Neural progenitor cell (in vitro differentiated cells): Measurements from ENCODE around the gene AMD1.

Source experiments
- EZH2phosphoT487 ChIP-seq: fragments of 200-600 bp; sonication (generic); IDR thresholded peaks from 2 replicates; pipeline ENCODE4 v1.6.1; 2017; ENCODE audit warnings: antibody characterized with exemption
- TF ChIP-seq, protein P1 (sequence below): fragments of 200-600 bp; sonication (generic); IDR thresholded peaks from 2 replicates; pipeline ENCODE4 v1.5.1; 2017; ENCODE audit warnings: antibody characterized with exemption, mild to moderate bottlenecking

DNA sequence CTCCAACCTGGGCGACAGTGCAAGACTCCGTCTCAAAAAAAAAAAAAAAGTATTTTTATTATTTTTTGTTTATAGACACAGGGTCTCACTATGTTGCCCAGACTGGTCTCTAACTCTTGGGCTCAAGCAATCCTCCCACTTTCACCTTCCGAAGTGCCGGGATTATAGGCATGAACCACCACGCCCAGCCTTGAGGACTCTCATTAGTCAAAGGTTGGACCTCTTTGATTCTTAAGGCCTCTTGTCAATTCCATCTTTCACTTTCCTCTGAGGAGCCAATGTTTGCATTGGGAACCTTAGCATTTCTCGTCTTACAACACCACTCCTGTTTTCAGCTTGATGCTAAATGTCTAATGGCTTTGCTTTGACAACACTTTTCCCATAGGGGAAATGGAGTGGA, 43.2 kb upstream of the AMD1 start:
- no peak for TF ChIP-seq EZH2phosphoT487
- TF ChIP-seq, protein P1, sequence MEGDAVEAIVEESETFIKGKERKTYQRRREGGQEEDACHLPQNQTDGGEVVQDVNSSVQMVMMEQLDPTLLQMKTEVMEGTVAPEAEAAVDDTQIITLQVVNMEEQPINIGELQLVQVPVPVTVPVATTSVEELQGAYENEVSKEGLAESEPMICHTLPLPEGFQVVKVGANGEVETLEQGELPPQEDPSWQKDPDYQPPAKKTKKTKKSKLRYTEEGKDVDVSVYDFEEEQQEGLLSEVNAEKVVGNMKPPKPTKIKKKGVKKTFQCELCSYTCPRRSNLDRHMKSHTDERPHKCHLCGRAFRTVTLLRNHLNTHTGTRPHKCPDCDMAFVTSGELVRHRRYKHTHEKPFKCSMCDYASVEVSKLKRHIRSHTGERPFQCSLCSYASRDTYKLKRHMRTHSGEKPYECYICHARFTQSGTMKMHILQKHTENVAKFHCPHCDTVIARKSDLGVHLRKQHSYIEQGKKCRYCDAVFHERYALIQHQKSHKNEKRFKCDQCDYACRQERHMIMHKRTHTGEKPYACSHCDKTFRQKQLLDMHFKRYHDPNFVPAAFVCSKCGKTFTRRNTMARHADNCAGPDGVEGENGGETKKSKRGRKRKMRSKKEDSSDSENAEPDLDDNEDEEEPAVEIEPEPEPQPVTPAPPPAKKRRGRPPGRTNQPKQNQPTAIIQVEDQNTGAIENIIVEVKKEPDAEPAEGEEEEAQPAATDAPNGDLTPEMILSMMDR: no peak
